ENCODE measurements around the gene MMADHC. TPM values are rescaled to one million over a fixed set of nuclear protein-coding genes. Genes with fewer than 3 reads are reported as not detected.

The MMADHC gene
- total and polyA plus RNA-seq, 2 of the 13 experiments (the other 11 are each of a cell fraction or from before 2014, with no cell fraction given): 90.2 to 210 TPM

DNA sequence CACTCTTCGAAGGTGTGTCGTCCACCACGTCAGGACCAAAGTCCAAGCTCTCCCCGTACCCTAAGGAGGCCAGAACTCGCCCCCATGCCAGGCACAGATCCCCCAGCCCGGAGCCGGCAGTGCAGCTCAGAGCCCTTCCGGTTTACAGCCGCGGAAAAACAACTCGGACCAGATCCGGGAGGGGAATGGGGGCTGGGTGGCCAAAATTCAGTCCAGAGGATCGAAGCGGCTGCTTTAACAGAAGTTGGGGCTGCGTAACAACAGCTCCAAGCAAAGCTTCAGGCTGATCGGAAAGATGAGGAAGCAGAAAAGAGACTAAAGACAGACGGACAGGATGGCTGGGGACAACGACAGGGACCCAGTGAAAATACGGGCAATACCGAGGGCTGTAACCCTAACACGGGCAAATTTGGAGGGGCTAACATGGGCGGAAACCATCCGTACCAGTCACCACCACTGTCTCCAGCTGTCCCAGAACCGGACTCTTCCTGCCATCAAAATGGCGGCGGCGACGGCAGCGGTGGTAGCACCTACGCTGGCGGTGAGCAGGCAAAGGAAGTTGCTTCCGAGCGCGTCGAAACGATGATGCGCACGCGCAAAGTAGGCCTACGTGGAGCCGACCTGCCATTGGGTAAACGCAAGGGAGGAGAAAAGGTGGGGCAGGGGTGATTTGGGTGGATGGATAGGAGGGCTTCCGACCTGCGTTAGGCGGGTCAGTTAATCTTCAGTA is at the start of gene MMADHC (continued):
- no peak for TF ChIP-seq ZBTB40 (IDR thresholded peaks at IDR 0.05)
- peak; percentile 54; the same call in 1 of the 2 replicates for TF ChIP-seq ZBTB40 (CRISPR knock-in tag; IDR thresholded peaks at IDR 0.05)
- TF ChIP-seq, protein P1, sequence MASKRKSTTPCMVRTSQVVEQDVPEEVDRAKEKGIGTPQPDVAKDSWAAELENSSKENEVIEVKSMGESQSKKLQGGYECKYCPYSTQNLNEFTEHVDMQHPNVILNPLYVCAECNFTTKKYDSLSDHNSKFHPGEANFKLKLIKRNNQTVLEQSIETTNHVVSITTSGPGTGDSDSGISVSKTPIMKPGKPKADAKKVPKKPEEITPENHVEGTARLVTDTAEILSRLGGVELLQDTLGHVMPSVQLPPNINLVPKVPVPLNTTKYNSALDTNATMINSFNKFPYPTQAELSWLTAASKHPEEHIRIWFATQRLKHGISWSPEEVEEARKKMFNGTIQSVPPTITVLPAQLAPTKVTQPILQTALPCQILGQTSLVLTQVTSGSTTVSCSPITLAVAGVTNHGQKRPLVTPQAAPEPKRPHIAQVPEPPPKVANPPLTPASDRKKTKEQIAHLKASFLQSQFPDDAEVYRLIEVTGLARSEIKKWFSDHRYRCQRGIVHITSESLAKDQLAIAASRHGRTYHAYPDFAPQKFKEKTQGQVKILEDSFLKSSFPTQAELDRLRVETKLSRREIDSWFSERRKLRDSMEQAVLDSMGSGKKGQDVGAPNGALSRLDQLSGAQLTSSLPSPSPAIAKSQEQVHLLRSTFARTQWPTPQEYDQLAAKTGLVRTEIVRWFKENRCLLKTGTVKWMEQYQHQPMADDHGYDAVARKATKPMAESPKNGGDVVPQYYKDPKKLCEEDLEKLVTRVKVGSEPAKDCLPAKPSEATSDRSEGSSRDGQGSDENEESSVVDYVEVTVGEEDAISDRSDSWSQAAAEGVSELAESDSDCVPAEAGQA (IDR thresholded peaks at IDR 0.05; ENCODE audit: low read depth): peak; percentile 98
- TF ChIP-seq, protein P1 (CRISPR knock-in tag; IDR thresholded peaks at IDR 0.05; ENCODE audit: borderline replicate concordance): no peak
- peak; percentile 45 for TF ChIP-seq GATAD2A (CRISPR knock-in tag; IDR thresholded peaks at IDR 0.05)
- 0 out of 2 replicates have a peak, but pooled peaks have one; percentile 68 for TF ChIP-seq PRMT3 (CRISPR knock-in tag; IDR thresholded peaks at IDR 0.05; ENCODE audit: borderline replicate concordance, low read depth)
- peak; percentile 86 for TF ChIP-seq GATAD1 (CRISPR knock-in tag; IDR thresholded peaks at IDR 0.05)
- TF ChIP-seq DPF2 (CRISPR knock-in tag; IDR thresholded peaks at IDR 0.05; ENCODE audit: borderline replicate concordance, low read depth): peak; percentile 54; the same call in 1 of the 2 replicates
- TF ChIP-seq GLI4 (CRISPR knock-in tag; IDR thresholded peaks at IDR 0.05; ENCODE audit: borderline replicate concordance): peak; percentile 95; the same call in 1 of the 2 replicates
- peak; percentile 79 for TF ChIP-seq HINFP (CRISPR knock-in tag; IDR thresholded peaks at IDR 0.05; ENCODE audit: low read depth)

Data from HepG2 (cell line).